ENCODE data around the gene CPNE8.

CPNE8 gene

DNA sequence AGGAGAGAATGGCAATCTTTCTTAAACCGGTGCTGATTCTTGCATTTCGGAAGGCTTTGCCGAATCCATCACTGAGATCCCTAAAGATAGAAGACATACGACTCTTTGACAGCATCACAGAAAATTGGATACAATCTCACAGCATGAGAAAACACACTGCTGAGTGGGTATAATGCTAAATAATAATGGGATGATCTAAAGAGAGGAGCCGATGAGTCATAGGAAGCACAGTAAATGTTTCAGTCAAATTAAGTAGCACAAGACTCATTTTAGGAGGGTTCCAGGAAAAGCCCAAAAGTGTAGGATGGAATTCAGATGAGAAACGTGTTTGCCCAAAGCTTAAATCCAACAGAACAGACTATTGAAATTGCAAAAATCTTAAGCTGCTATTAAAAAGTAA lies 81.7 kb downstream of the CPNE8 start:
- no peak for DNase-seq
- Mint-ChIP-seq H3K4me3 (no peak overlapping the region), H3K4me1 (ENCODE audit: low read depth) (peaks cover 3% of the 10 kb centered on the region), H3K27ac (no peak overlapping the region), H3K27me3 (no peaks in the 10 kb centered on the region), H3K36me3 (ENCODE audit: low read depth) (no peaks in the 10 kb centered on the region), H3K9me3 (no peaks in the 10 kb centered on the region)

- Mint-ChIP-seq H3K4me1 (ENCODE audit: low read depth) (peaks cover 3% of the 10 kb centered on the region), H3K27ac (no peak overlapping the region), H3K9me3 (no peaks in the 10 kb centered on the region), H3K4me3 (no peak overlapping the region), H3K27me3 (no peaks in the 10 kb centered on the region), H3K36me3 (ENCODE audit: low read depth) (no peaks in the 10 kb centered on the region)
- DNase-seq = no peak
Observed at GRCh38 chr12:38823314-38823713, 82.1 kb downstream of the CPNE8 start.

DNA sequence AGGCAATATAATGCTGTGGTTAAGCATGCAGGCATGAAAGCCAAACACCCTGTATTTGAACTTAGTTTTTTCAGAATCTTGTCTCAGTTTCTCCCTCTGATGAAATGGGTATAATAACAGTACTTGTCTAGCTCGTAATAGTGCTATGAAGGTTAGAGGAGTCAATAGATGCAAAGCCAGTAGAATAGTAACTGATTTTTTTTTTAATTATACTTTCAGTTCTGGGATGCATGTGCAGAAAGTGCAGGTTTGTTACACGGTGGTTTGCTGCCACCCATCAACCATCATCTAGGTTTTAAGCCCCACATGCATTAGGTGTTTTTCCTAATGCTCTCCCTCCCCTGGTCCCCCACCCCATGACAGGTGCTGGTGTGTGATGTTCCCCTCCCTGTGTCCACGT lies 87.4 kb downstream of the CPNE8 start:
- Mint-ChIP-seq H3K27me3 (no peaks in the 10 kb centered on the region), H3K9me3 (peaks cover 6% of the 10 kb centered on the region), H3K27ac (no peak overlapping the region), H3K4me3 (no peak overlapping the region), H3K4me1 (ENCODE audit: low read depth) (no peaks in the 10 kb centered on the region), H3K36me3 (ENCODE audit: low read depth) (peaks cover under 1% of the 10 kb centered on the region)
- no peak for DNase-seq

GRCh38 chr12:38813923-38814322 lies 91.5 kb downstream of the CPNE8 start:
- peaks cover 7% of the 10 kb centered on the region for H3K36me3 Mint-ChIP-seq (ENCODE audit: low read depth)
- no peak overlapping the region for H3K4me3 Mint-ChIP-seq
- DNase-seq = no peak
- no peaks in the 10 kb centered on the region for H3K4me1 Mint-ChIP-seq (ENCODE audit: low read depth)
- peaks cover 30% of the 10 kb centered on the region for H3K9me3 Mint-ChIP-seq
- H3K27ac Mint-ChIP-seq = no peak overlapping the region
- H3K27me3 Mint-ChIP-seq = no peaks in the 10 kb centered on the region

GRCh38 chr12:38811814-38812356 lies 93.5 kb downstream of the CPNE8 start:
- no peak overlapping the region for H3K4me3 Mint-ChIP-seq
- no peaks in the 10 kb centered on the region for H3K4me1 Mint-ChIP-seq (ENCODE audit: low read depth)
- no peak overlapping the region for H3K27ac Mint-ChIP-seq
- no peak for DNase-seq
- peaks cover 30% of the 10 kb centered on the region for H3K9me3 Mint-ChIP-seq
- peaks cover 7% of the 10 kb centered on the region for H3K36me3 Mint-ChIP-seq (ENCODE audit: low read depth)
- no peaks in the 10 kb centered on the region for H3K27me3 Mint-ChIP-seq

DNA sequence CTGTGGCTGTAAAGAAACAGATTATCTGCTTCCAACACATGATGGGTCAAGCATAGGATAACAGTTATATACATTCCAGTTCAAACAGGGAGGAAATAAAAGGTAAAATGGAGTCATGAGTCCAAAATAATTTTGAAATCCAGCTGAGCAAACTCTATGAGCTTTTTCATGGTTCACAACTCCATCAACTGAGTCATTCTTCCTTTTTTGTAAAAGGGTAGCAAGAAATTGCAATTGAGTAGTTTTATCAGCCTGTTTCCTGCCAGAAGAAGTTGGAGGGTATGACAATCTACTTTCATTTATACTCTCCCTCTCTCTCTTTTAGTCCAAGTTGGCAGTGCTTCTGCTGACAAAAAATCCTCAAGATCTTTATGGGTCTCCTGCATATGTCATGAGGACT lies 95.6 kb downstream of the CPNE8 start:
- DNase-seq = no peak
- no peaks in the 10 kb centered on the region for H3K4me1 Mint-ChIP-seq (ENCODE audit: low read depth)
- peaks cover 30% of the 10 kb centered on the region for H3K9me3 Mint-ChIP-seq
- no peak overlapping the region for H3K4me3 Mint-ChIP-seq
- peaks cover 7% of the 10 kb centered on the region for H3K36me3 Mint-ChIP-seq (ENCODE audit: low read depth)
- H3K27ac Mint-ChIP-seq = no peak overlapping the region
- H3K27me3 Mint-ChIP-seq = no peaks in the 10 kb centered on the region

DNA sequence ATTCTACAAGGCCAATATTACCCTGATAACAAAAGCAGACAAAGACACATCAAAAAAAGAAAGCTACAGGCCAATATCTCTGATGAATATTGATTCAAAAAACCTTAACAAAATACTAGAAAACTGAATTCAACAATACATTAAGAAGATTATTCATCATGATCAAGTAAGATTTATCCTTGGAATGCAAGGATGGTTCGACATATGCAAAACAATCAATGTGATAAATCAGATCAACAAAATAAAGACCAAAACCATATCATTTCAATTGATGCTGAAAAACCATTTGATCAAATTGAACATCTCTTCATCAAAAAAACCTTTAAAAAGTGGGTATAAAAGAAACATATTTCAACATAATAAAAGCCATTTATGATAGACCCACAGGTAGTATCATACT lies 117.3 kb downstream of the CPNE8 start:
- Mint-ChIP-seq H3K4me3 (no peak overlapping the region), H3K27ac (no peak overlapping the region), H3K4me1 (ENCODE audit: low read depth) (no peaks in the 10 kb centered on the region), H3K36me3 (ENCODE audit: low read depth) (peaks cover 4% of the 10 kb centered on the region), H3K27me3 (no peaks in the 10 kb centered on the region), H3K9me3 (peaks cover 45% of the 10 kb centered on the region)
- no peak for DNase-seq

GRCh38 chr12:38785381-38785780 lies 120.0 kb downstream of the CPNE8 start:
- Mint-ChIP-seq H3K36me3 (ENCODE audit: low read depth) (peaks cover 5% of the 10 kb centered on the region), H3K27ac (no peak overlapping the region), H3K27me3 (no peaks in the 10 kb centered on the region), H3K4me1 (ENCODE audit: low read depth) (peaks cover 5% of the 10 kb centered on the region), H3K4me3 (no peak overlapping the region), H3K9me3 (peaks cover 41% of the 10 kb centered on the region)
- no peak for DNase-seq

DNA sequence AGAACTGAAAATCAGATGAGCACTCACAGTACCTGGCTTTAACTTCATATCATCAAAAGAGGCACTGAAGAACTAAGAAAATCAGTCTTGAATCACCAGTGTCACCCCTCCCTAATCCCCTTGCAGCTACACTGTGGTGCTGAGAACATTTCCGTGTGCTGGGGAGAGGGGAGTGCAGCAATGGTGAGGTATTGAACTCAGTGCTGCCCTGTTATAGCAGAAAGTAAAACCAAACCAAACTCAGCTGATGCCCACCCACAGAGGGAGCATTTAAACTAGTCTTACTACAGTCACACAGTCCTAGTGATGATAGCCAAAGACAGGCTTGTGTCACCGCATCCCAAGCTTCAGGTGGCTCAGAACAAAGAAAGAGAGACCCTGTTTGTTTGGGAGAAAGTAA lies 122.1 kb downstream of the CPNE8 start:
- Mint-ChIP-seq H3K27ac (no peak overlapping the region), H3K9me3 (peaks cover 35% of the 10 kb centered on the region), H3K36me3 (ENCODE audit: low read depth) (peaks cover 7% of the 10 kb centered on the region), H3K4me3 (no peak overlapping the region), H3K4me1 (ENCODE audit: low read depth) (peaks cover 5% of the 10 kb centered on the region), H3K27me3 (no peaks in the 10 kb centered on the region)
- DNase-seq = no peak

- H3K4me3 Mint-ChIP-seq = no peak overlapping the region
- peaks cover 28% of the 10 kb centered on the region for H3K9me3 Mint-ChIP-seq
- peaks cover 4% of the 10 kb centered on the region for H3K36me3 Mint-ChIP-seq (ENCODE audit: low read depth)
- no peaks in the 10 kb centered on the region for H3K27me3 Mint-ChIP-seq
- DNase-seq = no peak
- peak overlapping the region; percentile 22 for H3K27ac Mint-ChIP-seq
- H3K4me1 Mint-ChIP-seq (ENCODE audit: low read depth) = peaks cover 5% of the 10 kb centered on the region
Observed at GRCh38 chr12:38782359-38782758, 123.0 kb downstream of the CPNE8 start.

DNA sequence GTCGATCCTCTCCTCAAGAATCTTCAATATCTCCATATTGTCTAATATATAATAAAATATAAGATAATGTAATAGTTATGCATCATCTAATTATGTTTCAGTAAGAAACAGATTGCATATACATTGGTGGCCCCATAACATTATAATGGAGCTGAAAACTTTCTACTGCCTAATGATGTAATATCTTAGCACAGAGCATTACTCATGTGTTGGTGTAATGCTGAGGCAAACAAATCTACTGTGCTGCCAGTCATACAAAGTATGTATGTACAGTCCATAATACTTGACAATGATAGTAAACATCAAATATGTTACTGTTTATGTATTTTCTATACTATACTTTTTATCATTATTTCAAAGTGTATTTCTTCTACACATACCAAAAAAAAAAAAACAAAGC lies 128.7 kb downstream of the CPNE8 start:
- Mint-ChIP-seq H3K9me3 (peaks cover 8% of the 10 kb centered on the region), H3K36me3 (ENCODE audit: low read depth) (peaks cover 2% of the 10 kb centered on the region), H3K27me3 (no peaks in the 10 kb centered on the region), H3K4me3 (no peak overlapping the region), H3K4me1 (ENCODE audit: low read depth) (peaks cover 13% of the 10 kb centered on the region), H3K27ac (no peak overlapping the region)
- no peak for DNase-seq

GRCh38 chr12:38775457-38775856 lies 129.9 kb downstream of the CPNE8 start:
- no peak for DNase-seq
- Mint-ChIP-seq H3K36me3 (ENCODE audit: low read depth) (peaks cover 2% of the 10 kb centered on the region), H3K27ac (no peak overlapping the region), H3K4me1 (ENCODE audit: low read depth) (peaks cover 14% of the 10 kb centered on the region), H3K4me3 (no peak overlapping the region), H3K27me3 (no peaks in the 10 kb centered on the region), H3K9me3 (peaks cover 6% of the 10 kb centered on the region)

GRCh38 chr12:38772437-38772836 lies 133.0 kb downstream of the CPNE8 start:
- Mint-ChIP-seq H3K4me1 (ENCODE audit: low read depth) (peaks cover 14% of the 10 kb centered on the region), H3K27me3 (no peaks in the 10 kb centered on the region), H3K27ac (no peak overlapping the region), H3K4me3 (no peak overlapping the region), H3K9me3 (no peaks in the 10 kb centered on the region), H3K36me3 (ENCODE audit: low read depth) (no peaks in the 10 kb centered on the region)
- DNase-seq = no peak

- peak; percentile 34 for DNase-seq
- Mint-ChIP-seq H3K4me3 (peak overlapping the region; percentile 18), H3K27ac (peak overlapping the region; percentile 55), H3K27me3 (no peaks in the 10 kb centered on the region), H3K4me1 (ENCODE audit: low read depth) (peaks cover 14% of the 10 kb centered on the region), H3K9me3 (no peaks in the 10 kb centered on the region), H3K36me3 (ENCODE audit: low read depth) (no peaks in the 10 kb centered on the region)
Observed at GRCh38 chr12:38771871-38772270, 133.5 kb downstream of the CPNE8 start.

- Mint-ChIP-seq H3K27ac (no peak overlapping the region), H3K4me3 (no peak overlapping the region), H3K9me3 (peaks cover 3% of the 10 kb centered on the region), H3K4me1 (ENCODE audit: low read depth) (no peaks in the 10 kb centered on the region), H3K27me3 (no peaks in the 10 kb centered on the region), H3K36me3 (ENCODE audit: low read depth) (no peaks in the 10 kb centered on the region)
- DNase-seq = no peak
Observed at GRCh38 chr12:38761636-38762342, 143.6 kb downstream of the CPNE8 start.
